Activated naive CD8-positive, alpha-beta T cell treated with anti-CD3 and anti-CD28 coated beads, Interleukin-2, amount 10 ng/mL, durations not matched to agents 7 days and 5 days (primary cell): ENCODE data around the gene COL28A1. TPM values are rescaled to one million over a fixed set of nuclear protein-coding genes. Genes with fewer than 3 reads are reported as not detected.
"Not testable (repeated sequence)": the region's sequence is repeated elsewhere in the genome, so short reads cannot be mapped to it uniquely, and the experiment has no call there.

Source experiments
- ATAC-seq: fragments of 150-1000 bp; cut with Tn5 transposase; one replicate; pipeline ENCODE4 v1.10.0; 2021; ENCODE audit warnings: low read depth, moderate library complexity
- POLR2A ChIA-PET: fragments of 350-600 bp; sonication (Branson Sonifier 250); formaldehyde crosslinking; loops from one replicate; lab custom pipeline; 2021; ENCODE audit warnings: antibody characterized with exemption; lab: Charles Lee
- DNase-seq: peaks from one replicate; pipeline ENCODE4 v3.0.0; 2021
- H3K27ac Mint-ChIP-seq: one replicate; pipeline ENCODE4 v1.8.0; 2022; ENCODE audit warnings: mild to moderate bottlenecking, mixed read lengths
- H3K27me3 Mint-ChIP-seq: one replicate; pipeline ENCODE4 v1.8.0; 2022; ENCODE audit warnings: mild to moderate bottlenecking, moderate library complexity, mixed read lengths
- H3K36me3 Mint-ChIP-seq: one replicate; pipeline ENCODE4 v1.8.0; 2021; ENCODE audit warnings: mild to moderate bottlenecking, mixed read lengths
- H3K4me1 Mint-ChIP-seq: one replicate; pipeline ENCODE4 v1.8.0; 2021; ENCODE audit warnings: mixed read lengths
- H3K4me3 Mint-ChIP-seq: one replicate; pipeline ENCODE4 v1.8.0; 2022; ENCODE audit warnings: mild to moderate bottlenecking, moderate library complexity, mixed read lengths
- H3K9me3 Mint-ChIP-seq: one replicate; pipeline ENCODE4 v1.8.0; 2021; ENCODE audit warnings: mixed read lengths
- total RNA-seq, 2 experiments: library from RNA; stranded (reverse); gene quantifications; one replicate each; pipeline ENCODE4 v1.2.3, GENCODE V29; 2021

The COL28A1 gene
- total RNA-seq, 2 experiments from 2014 or later = not detected

- H3K36me3 Mint-ChIP-seq, ATAC-seq, POLR2A ChIA-PET: not testable (repeated sequence)
Measured at GRCh38 chr7:7388164-7388563, 147.5 kb downstream of the COL28A1 start.

GRCh38 chr7:7385421-7385820 lies 150.3 kb downstream of the COL28A1 start:
- H3K27me3 Mint-ChIP-seq = peaks cover 7% of the 10 kb centered on the region
- no peaks in the 10 kb centered on the region for H3K36me3 Mint-ChIP-seq
- H3K27ac Mint-ChIP-seq = no peak overlapping the region
- DNase-seq (no peak), ATAC-seq (no peak)
- POLR2A ChIA-PET = interaction anchor here (1.5 kb wide), 1 partner anchor 204 kb away, joined by 3 read pairs; no protein-coding TSS in a partner anchor
- no peak overlapping the region for H3K4me3 Mint-ChIP-seq
- peaks cover 5% of the 10 kb centered on the region for H3K9me3 Mint-ChIP-seq
- H3K4me1 Mint-ChIP-seq = no peaks in the 10 kb centered on the region

More at GRCh38 chr7:7388164-7388563, 147.5 kb downstream of the COL28A1 start:
- not testable (repeated sequence) for H3K4me3 Mint-ChIP-seq, H3K4me1 Mint-ChIP-seq, H3K27me3 Mint-ChIP-seq, H3K27ac Mint-ChIP-seq, DNase-seq
- H3K9me3 Mint-ChIP-seq = peaks cover 12% of the 10 kb centered on the region

- ATAC-seq (no peak), DNase-seq (no peak)
- Mint-ChIP-seq H3K27ac (no peak overlapping the region), H3K9me3 (peaks cover 4% of the 10 kb centered on the region), H3K27me3 (peaks cover 3% of the 10 kb centered on the region), H3K36me3 (no peaks in the 10 kb centered on the region), H3K4me1 (no peaks in the 10 kb centered on the region), H3K4me3 (no peak overlapping the region)
- POLR2A ChIA-PET = no interaction called here
Measured at GRCh38 chr7:7384228-7384627, 151.4 kb downstream of the COL28A1 start.

- no peaks in the 10 kb centered on the region for H3K4me1 Mint-ChIP-seq
- ATAC-seq (no peak), DNase-seq (no peak)
- no peaks in the 10 kb centered on the region for H3K36me3 Mint-ChIP-seq
- H3K27me3 Mint-ChIP-seq = no peaks in the 10 kb centered on the region
- POLR2A ChIA-PET = no interaction called here
- no peak overlapping the region for H3K27ac Mint-ChIP-seq
- H3K4me3 Mint-ChIP-seq = no peak overlapping the region
- H3K9me3 Mint-ChIP-seq = peaks cover 1% of the 10 kb centered on the region
Measured at GRCh38 chr7:7375538-7375937, 160.1 kb downstream of the COL28A1 start.

- no peak for DNase-seq
- POLR2A ChIA-PET = no interaction called here
- H3K4me3 Mint-ChIP-seq = no peak overlapping the region
Measured at GRCh38 chr7:7370076-7370475, 165.6 kb downstream of the COL28A1 start.

GRCh38 chr7:7369134-7369533 lies 166.5 kb downstream of the COL28A1 start:
- POLR2A ChIA-PET = no interaction called here

More at GRCh38 chr7:7370076-7370475, 165.6 kb downstream of the COL28A1 start:
- H3K27me3 Mint-ChIP-seq = no peaks in the 10 kb centered on the region
- H3K4me1 Mint-ChIP-seq = no peaks in the 10 kb centered on the region
- ATAC-seq = no peak
- H3K27ac Mint-ChIP-seq = no peak overlapping the region
- H3K9me3 Mint-ChIP-seq = peaks cover 1% of the 10 kb centered on the region
- no peaks in the 10 kb centered on the region for H3K36me3 Mint-ChIP-seq

GRCh38 chr7:7354674-7355073 lies 181.0 kb downstream of the COL28A1 start:
- H3K4me1 Mint-ChIP-seq = no peaks in the 10 kb centered on the region
- H3K27me3 Mint-ChIP-seq = peaks cover 2% of the 10 kb centered on the region
- no peak overlapping the region for H3K4me3 Mint-ChIP-seq
- no peak overlapping the region for H3K27ac Mint-ChIP-seq
- no peaks in the 10 kb centered on the region for H3K36me3 Mint-ChIP-seq
- POLR2A ChIA-PET = no interaction called here
- DNase-seq (no peak), ATAC-seq (no peak)
- peaks cover 1% of the 10 kb centered on the region for H3K9me3 Mint-ChIP-seq

More at GRCh38 chr7:7369134-7369533, 166.5 kb downstream of the COL28A1 start:
- H3K4me3 Mint-ChIP-seq = no peak overlapping the region
- DNase-seq (no peak), ATAC-seq (no peak)
- no peaks in the 10 kb centered on the region for H3K4me1 Mint-ChIP-seq
- peaks cover under 1% of the 10 kb centered on the region for H3K27me3 Mint-ChIP-seq
- no peak overlapping the region for H3K27ac Mint-ChIP-seq
- H3K9me3 Mint-ChIP-seq = peaks cover 1% of the 10 kb centered on the region
- no peaks in the 10 kb centered on the region for H3K36me3 Mint-ChIP-seq

GRCh38 chr7:7352845-7353244 lies 182.8 kb downstream of the COL28A1 start:
- Mint-ChIP-seq H3K9me3 (peaks cover 1% of the 10 kb centered on the region), H3K27ac (no peak overlapping the region), H3K36me3 (no peaks in the 10 kb centered on the region), H3K27me3 (peaks cover 7% of the 10 kb centered on the region), H3K4me1 (no peaks in the 10 kb centered on the region), H3K4me3 (no peak overlapping the region)
- POLR2A ChIA-PET = no interaction called here
- ATAC-seq = no peak
- no peak for DNase-seq

- H3K9me3 Mint-ChIP-seq = peaks cover 1% of the 10 kb centered on the region
- no peaks in the 10 kb centered on the region for H3K36me3 Mint-ChIP-seq
- DNase-seq (no peak), ATAC-seq (no peak)
- POLR2A ChIA-PET = no interaction called here
- no peak overlapping the region for H3K27ac Mint-ChIP-seq
- H3K4me3 Mint-ChIP-seq = no peak overlapping the region
- no peaks in the 10 kb centered on the region for H3K4me1 Mint-ChIP-seq
- H3K27me3 Mint-ChIP-seq = peaks cover 7% of the 10 kb centered on the region
Measured at GRCh38 chr7:7351832-7352231, 183.8 kb downstream of the COL28A1 start.

- H3K27me3 Mint-ChIP-seq = peaks cover 10% of the 10 kb centered on the region
- no peak for ATAC-seq
- peaks cover 1% of the 10 kb centered on the region for H3K9me3 Mint-ChIP-seq
- H3K36me3 Mint-ChIP-seq = no peaks in the 10 kb centered on the region
- DNase-seq = no peak
- POLR2A ChIA-PET = no interaction called here
- H3K4me1 Mint-ChIP-seq = no peaks in the 10 kb centered on the region
- no peak overlapping the region for H3K4me3 Mint-ChIP-seq
- no peak overlapping the region for H3K27ac Mint-ChIP-seq
Measured at GRCh38 chr7:7351156-7351555, 184.5 kb downstream of the COL28A1 start.

GRCh38 chr7:7349156-7349555 lies 186.5 kb downstream of the COL28A1 start:
- DNase-seq (no peak), ATAC-seq (no peak)
- no peak overlapping the region for H3K4me3 Mint-ChIP-seq
- no peaks in the 10 kb centered on the region for H3K4me1 Mint-ChIP-seq
- H3K27me3 Mint-ChIP-seq = peaks cover 12% of the 10 kb centered on the region
- H3K9me3 Mint-ChIP-seq = peaks cover 1% of the 10 kb centered on the region
- no peaks in the 10 kb centered on the region for H3K36me3 Mint-ChIP-seq
- POLR2A ChIA-PET = no interaction called here
- H3K27ac Mint-ChIP-seq = no peak overlapping the region

GRCh38 chr7:7347045-7347444 lies 188.6 kb downstream of the COL28A1 start:
- Mint-ChIP-seq H3K27ac (no peak overlapping the region), H3K9me3 (peaks cover 1% of the 10 kb centered on the region), H3K4me1 (no peaks in the 10 kb centered on the region), H3K36me3 (no peaks in the 10 kb centered on the region), H3K4me3 (no peak overlapping the region), H3K27me3 (peaks cover 12% of the 10 kb centered on the region)
- ATAC-seq = no peak
- POLR2A ChIA-PET = no interaction called here
- no peak for DNase-seq

GRCh38 chr7:7344583-7344982 lies 191.1 kb downstream of the COL28A1 start:
- Mint-ChIP-seq H3K9me3 (no peaks in the 10 kb centered on the region), H3K36me3 (no peaks in the 10 kb centered on the region), H3K27ac (no peak overlapping the region), H3K27me3 (peaks cover 10% of the 10 kb centered on the region), H3K4me1 (no peaks in the 10 kb centered on the region), H3K4me3 (no peak overlapping the region)
- ATAC-seq = no peak
- POLR2A ChIA-PET = no interaction called here
- no peak for DNase-seq

GRCh38 chr7:7335909-7336308 lies 199.8 kb downstream of the COL28A1 start:
- H3K4me3 Mint-ChIP-seq = no peak overlapping the region
- ATAC-seq = no peak
- POLR2A ChIA-PET = no interaction called here
- peaks cover 3% of the 10 kb centered on the region for H3K27me3 Mint-ChIP-seq
- H3K9me3 Mint-ChIP-seq = peaks cover 3% of the 10 kb centered on the region
- no peak for DNase-seq
- no peaks in the 10 kb centered on the region for H3K4me1 Mint-ChIP-seq
- H3K27ac Mint-ChIP-seq = no peak overlapping the region
- no peaks in the 10 kb centered on the region for H3K36me3 Mint-ChIP-seq

- no peak overlapping the region for H3K27ac Mint-ChIP-seq
- no peaks in the 10 kb centered on the region for H3K4me1 Mint-ChIP-seq
- no peak for ATAC-seq
- POLR2A ChIA-PET = no interaction called here
- peaks cover 3% of the 10 kb centered on the region for H3K9me3 Mint-ChIP-seq
- H3K27me3 Mint-ChIP-seq = peaks cover 6% of the 10 kb centered on the region
- no peak overlapping the region for H3K4me3 Mint-ChIP-seq
- no peaks in the 10 kb centered on the region for H3K36me3 Mint-ChIP-seq
- DNase-seq = no peak
Measured at GRCh38 chr7:7335215-7335614, 200.5 kb downstream of the COL28A1 start.
